WTC11 (cell line): ENCODE results near the gene SOX15. TPM values are rescaled to one million over a fixed set of nuclear protein-coding genes. Genes with fewer than 3 reads are reported as not detected.
A peak's percentile ranks its signal among the peaks of the same experiment; 100 is the strongest.

ENCODE experiments used
- ATAC-seq: fragments of 200-7000 bp; cut with Tn5 transposase; 2 replicates; pipeline ENCODE4 v1.10.0; 2021; ENCODE audit warnings: mild to moderate bottlenecking, moderate library complexity
- CTCF ChIA-PET: fragments of 300-600 bp; sonication (Branson Sonifier 250); formaldehyde crosslinking; loops from one replicate; lab custom pipeline; 2021; ENCODE audit warnings: antibody characterized with exemption; lab: Charles Lee
- POLR2A ChIA-PET: fragments of 350-600 bp; sonication (Branson Sonifier 250); formaldehyde crosslinking; loops from one replicate; lab custom pipeline; 2021; ENCODE audit warnings: antibody characterized with exemption; lab: Charles Lee
- DNase-seq: peaks from one replicate; pipeline ENCODE4 v3.0.0; 2021; ENCODE audit warnings: low spot score
- H3K27ac Mint-ChIP-seq: 2 replicates; pipeline ENCODE4 v1.8.0; 2021; ENCODE audit warnings: mixed read lengths
- H3K27me3 Mint-ChIP-seq: 2 replicates; pipeline ENCODE4 v1.8.0; 2021; ENCODE audit warnings: low read depth, mild to moderate bottlenecking, moderate library complexity, mixed read lengths
- H3K36me3 Mint-ChIP-seq: 2 replicates; pipeline ENCODE4 v1.8.0; 2021; ENCODE audit warnings: mixed read lengths
- H3K4me1 Mint-ChIP-seq: 2 replicates; pipeline ENCODE4 v1.8.0; 2022; ENCODE audit warnings: mixed read lengths
- H3K4me3 Mint-ChIP-seq: 2 replicates; pipeline ENCODE4 v1.8.0; 2021; ENCODE audit warnings: mild to moderate bottlenecking, moderate library complexity, mixed read lengths
- H3K9me3 Mint-ChIP-seq: 2 replicates; pipeline ENCODE4 v1.8.0; 2021; ENCODE audit warnings: mixed read lengths
- ATF1 ChIP-seq: sonication (generic); formaldehyde crosslinking; IDR thresholded peaks from 2 replicates; pipeline ENCODE4 v1.8.1; 2023; ENCODE audit warnings: mild to moderate bottlenecking, moderate library complexity, missing genetic modification reagents
- JUN ChIP-seq: sonication (generic); formaldehyde crosslinking; IDR thresholded peaks from 2 replicates; pipeline ENCODE4 v1.8.0; 2023; ENCODE audit warnings: mild to moderate bottlenecking, missing genetic modification reagents
- RELA ChIP-seq: sonication (generic); formaldehyde crosslinking; IDR thresholded peaks from 2 replicates; pipeline ENCODE4 v1.8.1; 2022; ENCODE audit warnings: missing genetic modification reagents, mild to moderate bottlenecking, borderline replicate concordance
- TCF7 ChIP-seq: sonication (generic); formaldehyde crosslinking; IDR thresholded peaks from 2 replicates; pipeline ENCODE4 v1.8.0; 2022; ENCODE audit warnings: mild to moderate bottlenecking, low read depth, missing genetic modification reagents, moderate library complexity
- ZNF121 ChIP-seq: sonication (generic); formaldehyde crosslinking; IDR thresholded peaks from 2 replicates; pipeline ENCODE4 v1.8.0; 2023; ENCODE audit warnings: missing genetic modification reagents
- total RNA-seq: library from RNA; stranded (reverse); gene quantifications from 3 replicates; pipeline ENCODE4 v1.2.3, GENCODE V29; 2021
- TF ChIP-seq, protein P1 (sequence below): fragments of 250-450 bp; sonication (Bioruptor Pico); conservative IDR thresholded peaks from 2 replicates; pipeline ENCODE4 v1.9.0; 2021; ENCODE audit warnings: mild to moderate bottlenecking
- TF ChIP-seq, protein P2 (sequence below): sonication (generic); formaldehyde crosslinking; IDR thresholded peaks from 2 replicates; pipeline ENCODE4 v1.8.1; 2023; ENCODE audit warnings: mild to moderate bottlenecking, missing genetic modification reagents, borderline replicate concordance
- TF ChIP-seq, protein P3 (sequence below): sonication (generic); formaldehyde crosslinking; IDR thresholded peaks from 2 replicates; pipeline ENCODE4 v1.8.1; 2022; ENCODE audit warnings: missing genetic modification reagents, borderline replicate concordance
- TF ChIP-seq, protein P4 (sequence below): fragments of 250-450 bp; sonication (Bioruptor Pico); IDR thresholded peaks from 2 replicates; pipeline ENCODE4 v1.9.0; 2021; ENCODE audit warnings: mild to moderate bottlenecking
- TF ChIP-seq, protein P5 (sequence below): sonication (generic); formaldehyde crosslinking; IDR thresholded peaks from 2 replicates; pipeline ENCODE4 v1.8.1; 2022; ENCODE audit warnings: mild to moderate bottlenecking, moderate library complexity, missing genetic modification reagents
- TF ChIP-seq, protein P6 (sequence below): fragments of 250-450 bp; sonication (Bioruptor Pico); IDR thresholded peaks from 2 replicates; pipeline ENCODE4 v1.8.0; 2021; ENCODE audit warnings: mild to moderate bottlenecking

SOX15 gene
- total RNA-seq, 1 experiment from 2014 or later: 19.9 TPM

DNA sequence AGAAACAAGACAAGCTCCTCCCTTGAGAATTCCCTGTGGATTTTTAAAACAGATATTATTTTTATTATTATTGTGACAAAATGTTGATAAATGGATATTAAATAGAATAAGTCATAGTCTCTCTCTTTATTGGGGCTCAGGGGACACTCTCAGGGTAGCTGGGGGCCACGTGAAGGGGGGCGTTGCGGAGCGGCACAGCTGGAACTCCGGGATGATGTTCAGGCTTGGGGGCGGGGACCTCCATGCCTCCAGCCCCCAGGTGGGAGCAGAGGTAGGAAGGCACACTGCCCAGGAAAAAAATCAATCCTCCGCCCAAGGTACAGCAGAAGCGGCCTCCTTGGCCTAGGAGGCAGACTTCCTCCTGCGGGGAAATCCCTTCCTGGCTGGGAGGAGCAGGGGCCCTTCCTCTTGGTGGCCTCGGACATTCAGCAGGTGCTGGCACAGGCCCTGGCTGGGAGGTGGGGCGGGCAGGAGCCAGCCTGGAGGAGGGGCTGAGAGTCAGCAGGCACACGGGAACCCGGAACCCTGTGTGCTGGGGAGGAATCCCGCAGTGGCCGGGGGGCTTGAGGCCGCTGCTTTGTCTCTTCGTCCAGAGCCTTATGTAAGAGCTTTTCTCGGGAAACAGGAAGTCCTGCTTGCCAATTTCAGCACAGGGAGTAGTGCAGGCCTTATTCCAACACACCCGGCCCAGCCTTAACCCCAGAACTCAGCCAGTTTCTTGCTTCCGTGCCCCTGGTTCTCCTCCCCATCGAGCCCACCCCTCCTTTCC is 31.9 kb downstream of the SOX15 start (continued):
- TF ChIP-seq, protein P1, sequence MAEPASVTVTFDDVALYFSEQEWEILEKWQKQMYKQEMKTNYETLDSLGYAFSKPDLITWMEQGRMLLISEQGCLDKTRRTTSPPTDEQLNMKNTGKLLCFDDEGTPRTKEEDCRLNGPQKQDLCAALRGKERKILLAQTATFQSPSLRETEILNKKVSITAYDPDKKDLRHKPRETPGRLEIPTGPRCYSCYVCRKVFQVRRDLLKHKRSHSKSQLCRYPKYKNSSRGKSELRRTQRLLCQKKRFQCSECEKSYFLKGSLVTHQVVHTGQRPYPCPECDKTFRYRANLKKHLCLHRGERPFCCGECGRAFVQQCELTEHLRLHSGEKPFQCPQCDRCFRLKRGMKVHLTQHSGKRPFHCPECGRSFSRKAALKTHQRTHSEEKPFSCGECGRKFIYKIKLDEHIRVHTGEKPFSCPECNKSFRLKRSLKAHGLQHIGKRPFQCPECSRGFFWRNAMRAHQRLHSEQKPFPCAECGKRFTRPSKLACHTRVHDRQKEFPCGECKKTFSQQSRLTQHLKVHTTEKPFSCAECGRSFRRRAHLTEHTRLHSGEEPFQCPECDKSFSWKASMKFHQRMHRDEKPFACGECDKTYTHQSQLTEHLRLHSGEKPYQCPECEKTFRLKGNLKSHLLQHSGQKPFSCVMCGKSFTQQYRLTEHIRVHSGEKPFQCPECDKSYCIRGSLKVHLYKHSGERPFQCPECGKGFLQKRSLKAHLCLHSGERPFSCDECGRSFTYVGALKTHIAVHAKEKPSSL (CRISPR knock-in tag): no peak
- TF ChIP-seq, protein P2, sequence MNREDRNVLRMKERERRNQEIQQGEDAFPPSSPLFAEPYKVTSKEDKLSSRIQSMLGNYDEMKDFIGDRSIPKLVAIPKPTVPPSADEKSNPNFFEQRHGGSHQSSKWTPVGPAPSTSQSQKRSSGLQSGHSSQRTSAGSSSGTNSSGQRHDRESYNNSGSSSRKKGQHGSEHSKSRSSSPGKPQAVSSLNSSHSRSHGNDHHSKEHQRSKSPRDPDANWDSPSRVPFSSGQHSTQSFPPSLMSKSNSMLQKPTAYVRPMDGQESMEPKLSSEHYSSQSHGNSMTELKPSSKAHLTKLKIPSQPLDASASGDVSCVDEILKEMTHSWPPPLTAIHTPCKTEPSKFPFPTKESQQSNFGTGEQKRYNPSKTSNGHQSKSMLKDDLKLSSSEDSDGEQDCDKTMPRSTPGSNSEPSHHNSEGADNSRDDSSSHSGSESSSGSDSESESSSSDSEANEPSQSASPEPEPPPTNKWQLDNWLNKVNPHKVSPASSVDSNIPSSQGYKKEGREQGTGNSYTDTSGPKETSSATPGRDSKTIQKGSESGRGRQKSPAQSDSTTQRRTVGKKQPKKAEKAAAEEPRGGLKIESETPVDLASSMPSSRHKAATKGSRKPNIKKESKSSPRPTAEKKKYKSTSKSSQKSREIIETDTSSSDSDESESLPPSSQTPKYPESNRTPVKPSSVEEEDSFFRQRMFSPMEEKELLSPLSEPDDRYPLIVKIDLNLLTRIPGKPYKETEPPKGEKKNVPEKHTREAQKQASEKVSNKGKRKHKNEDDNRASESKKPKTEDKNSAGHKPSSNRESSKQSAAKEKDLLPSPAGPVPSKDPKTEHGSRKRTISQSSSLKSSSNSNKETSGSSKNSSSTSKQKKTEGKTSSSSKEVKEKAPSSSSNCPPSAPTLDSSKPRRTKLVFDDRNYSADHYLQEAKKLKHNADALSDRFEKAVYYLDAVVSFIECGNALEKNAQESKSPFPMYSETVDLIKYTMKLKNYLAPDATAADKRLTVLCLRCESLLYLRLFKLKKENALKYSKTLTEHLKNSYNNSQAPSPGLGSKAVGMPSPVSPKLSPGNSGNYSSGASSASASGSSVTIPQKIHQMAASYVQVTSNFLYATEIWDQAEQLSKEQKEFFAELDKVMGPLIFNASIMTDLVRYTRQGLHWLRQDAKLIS (CRISPR knock-in tag): no peak
- TF ChIP-seq, protein P3, sequence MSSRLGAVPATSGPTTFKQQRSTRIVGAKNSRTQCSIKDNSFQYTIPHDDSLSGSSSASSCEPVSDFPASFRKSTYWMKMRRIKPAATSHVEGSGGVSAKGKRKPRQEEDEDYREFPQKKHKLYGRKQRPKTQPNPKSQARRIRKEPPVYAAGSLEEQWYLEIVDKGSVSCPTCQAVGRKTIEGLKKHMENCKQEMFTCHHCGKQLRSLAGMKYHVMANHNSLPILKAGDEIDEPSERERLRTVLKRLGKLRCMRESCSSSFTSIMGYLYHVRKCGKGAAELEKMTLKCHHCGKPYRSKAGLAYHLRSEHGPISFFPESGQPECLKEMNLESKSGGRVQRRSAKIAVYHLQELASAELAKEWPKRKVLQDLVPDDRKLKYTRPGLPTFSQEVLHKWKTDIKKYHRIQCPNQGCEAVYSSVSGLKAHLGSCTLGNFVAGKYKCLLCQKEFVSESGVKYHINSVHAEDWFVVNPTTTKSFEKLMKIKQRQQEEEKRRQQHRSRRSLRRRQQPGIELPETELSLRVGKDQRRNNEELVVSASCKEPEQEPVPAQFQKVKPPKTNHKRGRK (CRISPR knock-in tag): no peak
- TF ChIP-seq, protein P4, sequence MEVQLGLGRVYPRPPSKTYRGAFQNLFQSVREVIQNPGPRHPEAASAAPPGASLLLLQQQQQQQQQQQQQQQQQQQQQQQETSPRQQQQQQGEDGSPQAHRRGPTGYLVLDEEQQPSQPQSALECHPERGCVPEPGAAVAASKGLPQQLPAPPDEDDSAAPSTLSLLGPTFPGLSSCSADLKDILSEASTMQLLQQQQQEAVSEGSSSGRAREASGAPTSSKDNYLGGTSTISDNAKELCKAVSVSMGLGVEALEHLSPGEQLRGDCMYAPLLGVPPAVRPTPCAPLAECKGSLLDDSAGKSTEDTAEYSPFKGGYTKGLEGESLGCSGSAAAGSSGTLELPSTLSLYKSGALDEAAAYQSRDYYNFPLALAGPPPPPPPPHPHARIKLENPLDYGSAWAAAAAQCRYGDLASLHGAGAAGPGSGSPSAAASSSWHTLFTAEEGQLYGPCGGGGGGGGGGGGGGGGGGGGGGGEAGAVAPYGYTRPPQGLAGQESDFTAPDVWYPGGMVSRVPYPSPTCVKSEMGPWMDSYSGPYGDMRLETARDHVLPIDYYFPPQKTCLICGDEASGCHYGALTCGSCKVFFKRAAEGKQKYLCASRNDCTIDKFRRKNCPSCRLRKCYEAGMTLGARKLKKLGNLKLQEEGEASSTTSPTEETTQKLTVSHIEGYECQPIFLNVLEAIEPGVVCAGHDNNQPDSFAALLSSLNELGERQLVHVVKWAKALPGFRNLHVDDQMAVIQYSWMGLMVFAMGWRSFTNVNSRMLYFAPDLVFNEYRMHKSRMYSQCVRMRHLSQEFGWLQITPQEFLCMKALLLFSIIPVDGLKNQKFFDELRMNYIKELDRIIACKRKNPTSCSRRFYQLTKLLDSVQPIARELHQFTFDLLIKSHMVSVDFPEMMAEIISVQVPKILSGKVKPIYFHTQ: no peak

DNA sequence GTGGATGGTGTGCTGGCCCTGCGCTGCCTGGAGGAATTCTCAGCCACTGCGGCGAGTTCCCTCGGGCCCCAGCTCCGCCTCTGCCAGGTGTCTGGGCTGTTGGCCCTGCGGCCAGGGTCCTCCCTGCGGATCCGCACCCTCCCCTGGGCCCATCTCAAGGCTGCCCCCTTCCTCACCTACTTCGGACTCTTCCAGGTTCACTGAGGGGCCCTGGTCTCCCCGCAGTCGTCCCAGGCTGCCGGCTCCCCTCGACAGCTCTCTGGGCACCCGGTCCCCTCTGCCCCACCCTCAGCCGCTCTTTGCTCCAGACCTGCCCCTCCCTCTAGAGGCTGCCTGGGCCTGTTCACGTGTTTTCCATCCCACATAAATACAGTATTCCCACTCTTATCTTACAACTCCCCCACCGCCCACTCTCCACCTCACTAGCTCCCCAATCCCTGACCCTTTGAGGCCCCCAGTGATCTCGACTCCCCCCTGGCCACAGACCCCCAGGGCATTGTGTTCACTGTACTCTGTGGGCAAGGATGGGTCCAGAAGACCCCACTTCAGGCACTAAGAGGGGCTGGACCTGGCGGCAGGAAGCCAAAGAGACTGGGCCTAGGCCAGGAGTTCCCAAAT is 32.6 kb downstream of the SOX15 start:
- DNase-seq: no peak
- ATAC-seq: no peak; the same call in 1 of the 2 replicates
- Mint-ChIP-seq H3K4me1 (peaks cover 53% of the 10 kb centered on the region), H3K4me3 (peak overlapping the region; percentile 25; the same call in 1 of the 2 replicates), H3K27ac (no peak overlapping the region), H3K27me3 (no peaks in the 10 kb centered on the region; the same call in 1 of the 2 replicates), H3K9me3 (no peaks in the 10 kb centered on the region), H3K36me3 (no peaks in the 10 kb centered on the region)
- ChIA-PET POLR2A (interaction anchor here (0.8 to 1.2 kb wide), 2 partner anchors 15 to 20 kb away, joined by 3 to 4 read pairs; no protein-coding TSS in a partner anchor), CTCF (interaction anchor here (0.6 to 3.3 kb wide), 24 partner anchors 9 to 522 kb away, joined by 3 to 31 read pairs (median 5); partner anchors contain the start of genes CHRNB1, FGF11, FXR2 and PLSCR3)
- no peak for TF ChIP-seq ATF1
- no peak for TF ChIP-seq JUN (CRISPR knock-in tag)
- TF ChIP-seq, protein P5, sequence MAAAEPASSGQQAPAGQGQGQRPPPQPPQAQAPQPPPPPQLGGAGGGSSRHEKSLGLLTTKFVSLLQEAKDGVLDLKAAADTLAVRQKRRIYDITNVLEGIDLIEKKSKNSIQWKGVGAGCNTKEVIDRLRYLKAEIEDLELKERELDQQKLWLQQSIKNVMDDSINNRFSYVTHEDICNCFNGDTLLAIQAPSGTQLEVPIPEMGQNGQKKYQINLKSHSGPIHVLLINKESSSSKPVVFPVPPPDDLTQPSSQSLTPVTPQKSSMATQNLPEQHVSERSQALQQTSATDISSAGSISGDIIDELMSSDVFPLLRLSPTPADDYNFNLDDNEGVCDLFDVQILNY (CRISPR knock-in tag): no peak
- TF ChIP-seq RELA (CRISPR knock-in tag): no peak
- TF ChIP-seq, protein P6, sequence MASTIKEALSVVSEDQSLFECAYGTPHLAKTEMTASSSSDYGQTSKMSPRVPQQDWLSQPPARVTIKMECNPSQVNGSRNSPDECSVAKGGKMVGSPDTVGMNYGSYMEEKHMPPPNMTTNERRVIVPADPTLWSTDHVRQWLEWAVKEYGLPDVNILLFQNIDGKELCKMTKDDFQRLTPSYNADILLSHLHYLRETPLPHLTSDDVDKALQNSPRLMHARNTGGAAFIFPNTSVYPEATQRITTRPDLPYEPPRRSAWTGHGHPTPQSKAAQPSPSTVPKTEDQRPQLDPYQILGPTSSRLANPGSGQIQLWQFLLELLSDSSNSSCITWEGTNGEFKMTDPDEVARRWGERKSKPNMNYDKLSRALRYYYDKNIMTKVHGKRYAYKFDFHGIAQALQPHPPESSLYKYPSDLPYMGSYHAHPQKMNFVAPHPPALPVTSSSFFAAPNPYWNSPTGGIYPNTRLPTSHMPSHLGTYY (CRISPR knock-in tag): no peak
- no peak for TF ChIP-seq TCF7 (CRISPR knock-in tag)
- TF ChIP-seq ZNF121: 0 out of 2 replicates have a peak, but pooled peaks have one; percentile 63
